CD4-positive, alpha-beta memory T cell (primary cell): ENCODE results near the gene POLR1F. TPM values are rescaled to one million over a fixed set of nuclear protein-coding genes. Genes with fewer than 3 reads are reported as not detected.

ENCODE experiments used
- CTCF ChIA-PET: fragments of 350-600 bp; sonication (Branson Sonifier 250); formaldehyde crosslinking; loops from one replicate; lab custom pipeline; 2021; ENCODE audit warnings: inconsistent platforms; ENCODE audit not compliant: partially characterized antibody; lab: Charles Lee
- POLR2A ChIA-PET: fragments of 350-600 bp; sonication (Branson Sonifier 250); formaldehyde crosslinking; loops from one replicate; lab custom pipeline; 2021; ENCODE audit not compliant: partially characterized antibody; lab: Charles Lee
- DNase-seq, 5 donors: peaks; one replicate each; pipeline versions ENCODE4 v3.0.0 to v3.0.0-alpha.2; 2020 to 2022; ENCODE audit warnings: mixed read lengths in 1 of 5
- H3K27ac ChIP-seq: one replicate; pipeline ENCODE4 v1.7.0; 2013; ENCODE audit warnings: low read depth, low read length
- H3K27me3 ChIP-seq: 2 replicates; pipeline ENCODE4 v1.7.0; 2013; ENCODE audit warnings: mild to moderate bottlenecking, low read length, moderate library complexity; ENCODE audit not compliant: insufficient read depth
- H3K36me3 ChIP-seq: 2 replicates; pipeline ENCODE4 v1.7.0; 2013; ENCODE audit warnings: mild to moderate bottlenecking, low read length, moderate library complexity; ENCODE audit not compliant: insufficient read depth
- H3K4me1 ChIP-seq: 2 replicates; pipeline ENCODE4 v1.7.0; 2013; ENCODE audit warnings: mild to moderate bottlenecking, low read length, moderate library complexity; ENCODE audit not compliant: insufficient read depth
- H3K4me3 ChIP-seq, 2 donors: one replicate each; pipeline ENCODE4 v1.7.0; 2013; ENCODE audit warnings: low read length in 2 of 2, mild to moderate bottlenecking in 1 of 2
- H3K9me3 ChIP-seq, 2 donors: one replicate each; pipeline ENCODE4 v1.7.0; 2013; ENCODE audit warnings: low read length in 2 of 2, control low read depth in 1 of 2; ENCODE audit not compliant: control insufficient read depth in 1 of 2
- H3K27ac Mint-ChIP-seq, 7 donors: one replicate each; pipeline ENCODE4 v1.8.0; 2020 to 2021; ENCODE audit warnings: mixed read lengths in 7 of 7, mild to moderate bottlenecking in 6 of 7, inconsistent platforms in 3 of 7, moderate library complexity in 3 of 7
- H3K27me3 Mint-ChIP-seq, 2 donors: one replicate each; pipeline ENCODE4 v1.8.0; 2020 to 2021; ENCODE audit warnings: mixed read lengths in 2 of 2
- H3K36me3 Mint-ChIP-seq, 2 donors: one replicate each; pipeline ENCODE4 v1.8.0; 2020 to 2021; ENCODE audit warnings: mixed read lengths in 2 of 2, inconsistent platforms in 1 of 2, mild to moderate bottlenecking in 1 of 2
- H3K4me1 Mint-ChIP-seq, 4 donors: one replicate each; pipeline ENCODE4 v1.8.0; 2020 to 2021; ENCODE audit warnings: mixed read lengths in 4 of 4, mild to moderate bottlenecking in 1 of 4
- H3K4me3 Mint-ChIP-seq, 8 donors: one replicate each; pipeline ENCODE4 v1.8.0; 2020 to 2021; ENCODE audit warnings: mixed read lengths in 8 of 8, mild to moderate bottlenecking in 7 of 8, moderate library complexity in 6 of 8, inconsistent platforms in 3 of 8
- H3K9me3 Mint-ChIP-seq, 8 donors: one replicate each; pipeline ENCODE4 v1.8.0; 2020 to 2021; ENCODE audit warnings: mixed read lengths in 8 of 8, mild to moderate bottlenecking in 5 of 8, inconsistent platforms in 3 of 8, moderate library complexity in 1 of 8
- intact Hi-C: fragments of 100-400 bp; cut with micrococcal nuclease; formaldehyde crosslinking; loops from one replicate; pipeline ENCODE4 v1.15.1; 2023
- polyA plus RNA-seq, 2 donors: library from polyadenylated mRNA; unstranded; fragments of 300-500 nt; fragmentation: Illumina TruSeq; gene quantifications; one replicate each; pipeline ENCODE4 v1.2.3, GENCODE V29; 2021
- total RNA-seq, 2 experiments: library from RNA; stranded (reverse); gene quantifications; one replicate each; pipeline ENCODE4 v1.2.3, GENCODE V29; 2021

Gene POLR1F
- total RNA-seq (10 to 100 TPM; 11.9 to 12.4 TPM), polyA plus RNA-seq (10 to 100 TPM; 35.2 to 36.1 TPM)

- no peaks in the 10 kb centered on the region for H3K27me3 ChIP-seq
- intact Hi-C loops: loop anchor here (1.0 to 2.0 kb wide), 3 partner anchors 40 to 1719 kb away; no protein-coding TSS in a partner anchor
- ChIA-PET CTCF (interaction anchor here (0.6 to 8.1 kb wide), 16 partner anchors 9 to 1070 kb away, joined by 3 to 172 read pairs (median 4); no protein-coding TSS in a partner anchor), POLR2A (interaction anchor here (0.6 to 1.0 kb wide), 3 partner anchors 9 to 1485 kb away, joined by 3 read pairs; no protein-coding TSS in a partner anchor)
- H3K27ac ChIP-seq: peak within 1 kb of the TSS; percentile 84
- peaks cover 4 to 14% of the 10 kb centered on the region in 2 donors for H3K36me3 Mint-ChIP-seq
- peaks cover 28% of the 10 kb centered on the region for H3K4me1 ChIP-seq
- H3K4me3 Mint-ChIP-seq: peak within 1 kb of the TSS; percentile 94 to 98 (median 97)
- DNase-seq: peak; percentile 92 to 97 (median 95)
- no peaks in the 10 kb centered on the region for H3K36me3 ChIP-seq
- H3K4me3 ChIP-seq: peak within 1 kb of the TSS; percentile 63 to 89
- no peaks in the 10 kb centered on the region for H3K9me3 ChIP-seq
- H3K27me3 Mint-ChIP-seq: no peaks in the 10 kb centered on the region
- H3K27ac Mint-ChIP-seq: peak within 1 kb of the TSS; percentile 92 to 99 (median 98)
- H3K4me1 Mint-ChIP-seq: peaks cover 36 to 56% (median 47%) of the 10 kb centered on the region in 4 donors
- H3K9me3 Mint-ChIP-seq: no peaks in the 10 kb centered on the region
Observed at GRCh38 chr7:19708397-19709248, at the start of gene POLR1F. Gene POLR1F (minus strand): TSS chr7:19709037. CDS start chr7:19709016, 21 bp downstream.

DNA sequence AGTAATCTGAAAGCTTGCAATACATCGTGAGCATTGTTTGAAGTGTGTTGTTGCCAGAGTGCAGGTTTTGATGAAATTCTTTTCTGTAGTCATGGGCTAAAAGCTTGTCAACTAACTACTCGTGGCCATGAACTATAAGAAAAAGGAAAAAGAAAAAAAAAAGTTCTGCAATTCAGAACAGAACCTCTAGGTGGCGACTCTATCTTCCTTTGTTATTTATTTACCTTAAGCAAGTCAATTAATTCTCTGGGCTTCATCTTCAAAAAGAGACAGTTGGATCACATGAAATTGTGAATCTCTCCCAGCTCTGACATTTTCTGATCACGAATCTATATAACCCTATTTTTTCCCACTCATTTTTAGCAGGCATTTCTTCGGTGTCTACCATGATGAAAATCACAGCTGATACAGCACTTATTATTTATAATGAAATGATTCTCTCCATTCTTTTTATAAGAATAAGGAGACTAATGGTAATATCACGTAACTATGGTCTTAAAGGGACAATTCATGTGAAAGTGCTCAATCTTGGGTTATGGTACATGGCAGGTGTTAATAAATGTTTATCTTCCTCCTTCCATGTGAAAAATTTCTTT is 45.8 kb upstream of the POLR1F start:
- H3K27me3 ChIP-seq: no peaks in the 10 kb centered on the region
- no peaks in the 10 kb centered on the region for H3K4me1 Mint-ChIP-seq
- peak in 4 of 5 donors; percentile 6 to 26 (median 16) for DNase-seq
- H3K36me3 ChIP-seq: no peaks in the 10 kb centered on the region
- no peak overlapping the region for H3K27ac Mint-ChIP-seq
- H3K4me3 ChIP-seq: no peak overlapping the region
- H3K9me3 Mint-ChIP-seq: no peaks in the 10 kb centered on the region
- intact Hi-C loops: no loop called here
- no peaks in the 10 kb centered on the region for H3K4me1 ChIP-seq
- no peaks in the 10 kb centered on the region for H3K27me3 Mint-ChIP-seq
- CTCF ChIA-PET: interaction anchor here (0.9 to 2.9 kb wide), 5 partner anchors 18 to 844 kb away, joined by 3 to 10 read pairs (median 3); partner anchors contain the start of genes POLR1F and TMEM196
- no peaks in the 10 kb centered on the region for H3K36me3 Mint-ChIP-seq
- no peak overlapping the region for H3K27ac ChIP-seq
- H3K4me3 Mint-ChIP-seq: no peak overlapping the region
- H3K9me3 ChIP-seq: no peaks in the 10 kb centered on the region
- POLR2A ChIA-PET: no interaction called here

DNA sequence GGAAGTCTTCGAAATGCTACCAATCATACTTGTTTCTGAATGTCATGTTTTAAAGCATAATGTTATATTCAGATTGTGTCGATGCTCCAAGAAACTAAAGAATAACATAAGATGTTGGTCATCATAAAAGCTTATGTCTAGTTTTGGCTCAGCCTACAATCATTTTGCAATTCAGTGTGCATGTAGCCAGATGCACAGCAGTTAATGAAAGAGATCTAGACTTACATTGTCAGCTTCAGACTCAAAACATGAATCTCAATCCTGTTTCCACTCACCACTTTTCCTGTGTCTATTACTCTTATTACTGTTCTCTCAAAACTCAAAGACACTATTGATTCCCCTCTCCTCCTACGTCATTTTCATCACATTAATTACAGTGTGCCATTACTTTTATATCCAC is 43.2 kb upstream of the POLR1F start:
- Histone ChIP-seq H3K27ac (no peak overlapping the region), H3K27me3 (no peaks in the 10 kb centered on the region), H3K36me3 (no peaks in the 10 kb centered on the region), H3K4me1 (no peaks in the 10 kb centered on the region), H3K4me3 (no peak overlapping the region), H3K9me3 (no peaks in the 10 kb centered on the region)
- intact Hi-C loops: no loop called here
- H3K9me3 Mint-ChIP-seq: no peaks in the 10 kb centered on the region
- no peak overlapping the region for H3K4me3 Mint-ChIP-seq
- ChIA-PET CTCF (interaction anchor here (1.3 kb wide), 1 partner anchor 9 kb away, joined by 4 read pairs; no protein-coding TSS in a partner anchor), POLR2A (no interaction called here)
- DNase-seq: no peak
- peaks cover 0 to 3% of the 10 kb centered on the region in 2 donors for H3K27me3 Mint-ChIP-seq
- no peaks in the 10 kb centered on the region for H3K36me3 Mint-ChIP-seq
- H3K4me1 Mint-ChIP-seq: no peaks in the 10 kb centered on the region
- no peak overlapping the region for H3K27ac Mint-ChIP-seq

- peaks cover 1 to 3% of the 10 kb centered on the region in 2 donors for H3K27me3 Mint-ChIP-seq
- no peaks in the 10 kb centered on the region for H3K9me3 ChIP-seq
- H3K27ac Mint-ChIP-seq: no peak overlapping the region
- no peak overlapping the region for H3K4me3 Mint-ChIP-seq
- H3K4me1 ChIP-seq: no peaks in the 10 kb centered on the region
- no peaks in the 10 kb centered on the region for H3K27me3 ChIP-seq
- H3K4me3 ChIP-seq: no peak overlapping the region
- no peaks in the 10 kb centered on the region for H3K36me3 Mint-ChIP-seq
- POLR2A ChIA-PET: no interaction called here
- intact Hi-C loops: loop anchor here (2.0 kb wide), 1 partner anchor 41 kb away; the partner anchor contains the start of gene POLR1F
- H3K4me1 Mint-ChIP-seq: no peaks in the 10 kb centered on the region
- DNase-seq: no peak
- no peak overlapping the region for H3K27ac ChIP-seq
- H3K36me3 ChIP-seq: no peaks in the 10 kb centered on the region
- CTCF ChIA-PET: interaction anchor here (0.9 kb wide), 1 partner anchor 41 kb away, joined by 3 read pairs; the partner anchor contains the start of gene POLR1F
- no peaks in the 10 kb centered on the region for H3K9me3 Mint-ChIP-seq
Observed at GRCh38 chr7:19749658-19750057, 40.8 kb upstream of the POLR1F start.

DNA sequence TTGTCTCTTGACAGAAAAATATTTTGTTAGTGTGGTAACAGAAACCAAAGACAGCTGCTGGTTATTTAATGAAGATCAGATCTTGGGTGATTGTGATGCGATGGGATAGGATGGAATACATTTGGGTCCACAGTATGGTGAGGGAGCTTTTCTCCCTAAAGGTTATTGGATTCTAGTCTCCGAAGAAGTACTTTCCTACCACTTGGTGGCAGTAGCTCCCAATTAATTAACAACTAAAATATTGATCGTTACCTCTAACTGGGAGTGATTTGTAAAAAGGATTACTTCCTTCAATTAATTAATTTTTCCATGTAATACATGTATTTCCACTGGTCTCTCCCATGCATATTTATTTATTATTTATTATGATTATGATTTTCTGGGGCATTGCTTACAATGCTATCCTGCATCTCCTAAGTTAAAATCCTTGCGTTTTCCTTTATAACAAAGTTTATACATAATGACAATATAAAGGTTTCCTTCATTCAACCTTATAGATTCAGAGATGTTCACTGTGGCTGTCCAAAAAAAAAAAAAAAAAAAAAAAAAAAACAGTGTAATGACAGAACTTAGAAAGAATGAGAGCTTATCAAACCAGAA is 39.0 kb upstream of the POLR1F start:
- no peaks in the 10 kb centered on the region for H3K9me3 Mint-ChIP-seq
- no peaks in the 10 kb centered on the region for H3K36me3 Mint-ChIP-seq
- Histone ChIP-seq H3K27ac (no peak overlapping the region), H3K4me1 (no peaks in the 10 kb centered on the region), H3K27me3 (no peaks in the 10 kb centered on the region), H3K4me3 (no peak overlapping the region), H3K36me3 (no peaks in the 10 kb centered on the region), H3K9me3 (no peaks in the 10 kb centered on the region)
- peak in 3 of 5 donors; percentile 2 to 5 (median 2) for DNase-seq
- peaks cover 1 to 3% of the 10 kb centered on the region in 2 donors for H3K27me3 Mint-ChIP-seq
- intact Hi-C loops: loop anchor here (2.0 kb wide), 1 partner anchor 39 kb away; the partner anchor contains the start of gene POLR1F
- CTCF ChIA-PET: interaction anchor here (0.6 to 2.7 kb wide), 11 partner anchors 9 to 1509 kb away, joined by 3 to 11 read pairs (median 4); partner anchors contain the start of gene POLR1F
- POLR2A ChIA-PET: no interaction called here
- no peak overlapping the region for H3K4me3 Mint-ChIP-seq
- H3K4me1 Mint-ChIP-seq: no peaks in the 10 kb centered on the region
- H3K27ac Mint-ChIP-seq: no peak overlapping the region

DNA sequence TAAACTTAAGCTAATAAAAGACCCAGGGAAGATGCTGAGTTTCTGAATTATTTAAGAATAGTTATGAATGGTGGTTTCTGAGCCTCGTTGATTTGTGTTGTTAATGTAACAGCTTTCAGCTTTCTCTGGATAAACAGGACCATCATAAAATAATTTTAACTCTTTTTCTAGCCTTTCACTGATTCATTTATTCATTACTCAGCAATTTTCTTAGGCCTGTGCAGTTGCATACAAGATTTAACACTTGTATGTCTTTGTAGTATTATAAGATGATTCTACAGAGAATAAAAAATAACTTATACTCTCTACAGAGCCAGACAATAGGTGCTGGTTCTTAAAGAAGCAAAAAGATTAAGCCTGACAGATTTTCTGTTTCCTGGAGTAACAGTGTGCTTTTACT is 35.2 kb upstream of the POLR1F start:
- no peak overlapping the region for H3K27ac ChIP-seq
- Mint-ChIP-seq H3K4me1 (no peaks in the 10 kb centered on the region), H3K36me3 (no peaks in the 10 kb centered on the region), H3K27me3 (peaks cover 1 to 3% of the 10 kb centered on the region in 2 donors), H3K27ac (no peak overlapping the region), H3K4me3 (no peak overlapping the region), H3K9me3 (no peaks in the 10 kb centered on the region)
- CTCF ChIA-PET: interaction anchor here (0.5 kb wide), 1 partner anchor 116 kb away, joined by 3 read pairs; no protein-coding TSS in a partner anchor
- DNase-seq: no peak
- H3K4me3 ChIP-seq: no peak overlapping the region
- POLR2A ChIA-PET: no interaction called here
- intact Hi-C loops: no loop called here
- no peaks in the 10 kb centered on the region for H3K27me3 ChIP-seq
- H3K4me1 ChIP-seq: no peaks in the 10 kb centered on the region
- no peaks in the 10 kb centered on the region for H3K36me3 ChIP-seq
- H3K9me3 ChIP-seq: no peaks in the 10 kb centered on the region
